Right kidney (tissue), 9 donors: ENCODE data around the gene DOCK4.
"Not testable (repeated sequence)": the region's sequence is repeated elsewhere in the genome, so short reads cannot be mapped to it uniquely, and the experiment has no call there.

Experiments used
- DNase-seq: peaks from one replicate; pipeline ENCODE4 v3.0.0-alpha.2; 2016
- long read RNA-seq, 8 donors: transcript quantifications; one replicate each; lab custom pipeline, GENCODE V29; 2026

Gene DOCK4, protein sequence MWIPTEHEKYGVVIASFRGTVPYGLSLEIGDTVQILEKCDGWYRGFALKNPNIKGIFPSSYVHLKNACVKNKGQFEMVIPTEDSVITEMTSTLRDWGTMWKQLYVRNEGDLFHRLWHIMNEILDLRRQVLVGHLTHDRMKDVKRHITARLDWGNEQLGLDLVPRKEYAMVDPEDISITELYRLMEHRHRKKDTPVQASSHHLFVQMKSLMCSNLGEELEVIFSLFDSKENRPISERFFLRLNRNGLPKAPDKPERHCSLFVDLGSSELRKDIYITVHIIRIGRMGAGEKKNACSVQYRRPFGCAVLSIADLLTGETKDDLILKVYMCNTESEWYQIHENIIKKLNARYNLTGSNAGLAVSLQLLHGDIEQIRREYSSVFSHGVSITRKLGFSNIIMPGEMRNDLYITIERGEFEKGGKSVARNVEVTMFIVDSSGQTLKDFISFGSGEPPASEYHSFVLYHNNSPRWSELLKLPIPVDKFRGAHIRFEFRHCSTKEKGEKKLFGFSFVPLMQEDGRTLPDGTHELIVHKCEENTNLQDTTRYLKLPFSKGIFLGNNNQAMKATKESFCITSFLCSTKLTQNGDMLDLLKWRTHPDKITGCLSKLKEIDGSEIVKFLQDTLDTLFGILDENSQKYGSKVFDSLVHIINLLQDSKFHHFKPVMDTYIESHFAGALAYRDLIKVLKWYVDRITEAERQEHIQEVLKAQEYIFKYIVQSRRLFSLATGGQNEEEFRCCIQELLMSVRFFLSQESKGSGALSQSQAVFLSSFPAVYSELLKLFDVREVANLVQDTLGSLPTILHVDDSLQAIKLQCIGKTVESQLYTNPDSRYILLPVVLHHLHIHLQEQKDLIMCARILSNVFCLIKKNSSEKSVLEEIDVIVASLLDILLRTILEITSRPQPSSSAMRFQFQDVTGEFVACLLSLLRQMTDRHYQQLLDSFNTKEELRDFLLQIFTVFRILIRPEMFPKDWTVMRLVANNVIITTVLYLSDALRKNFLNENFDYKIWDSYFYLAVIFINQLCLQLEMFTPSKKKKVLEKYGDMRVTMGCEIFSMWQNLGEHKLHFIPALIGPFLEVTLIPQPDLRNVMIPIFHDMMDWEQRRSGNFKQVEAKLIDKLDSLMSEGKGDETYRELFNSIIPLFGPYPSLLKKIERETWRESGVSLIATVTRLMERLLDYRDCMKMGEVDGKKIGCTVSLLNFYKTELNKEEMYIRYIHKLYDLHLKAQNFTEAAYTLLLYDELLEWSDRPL (N-terminal part only)
- long read RNA-seq, donor 1 = 0 reads
- long read RNA-seq, donor 2 = 0 reads
- long read RNA-seq, donor 3 = 0 reads
- long read RNA-seq, donor 4, partial matches to known transcripts = 0 of 1 reads
- long read RNA-seq, donor 4, other reads (novel, unspliced or antisense) = 0 of 1 reads
- long read RNA-seq, donor 5 = 0 reads
- long read RNA-seq, donor 6, partial matches to known transcripts = 0 of 1 reads
- long read RNA-seq, donor 6, other reads (novel, unspliced or antisense) = 0 of 1 reads
- long read RNA-seq, donor 7 = 0 reads
- long read RNA-seq, donor 8 = 0 reads

DNA sequence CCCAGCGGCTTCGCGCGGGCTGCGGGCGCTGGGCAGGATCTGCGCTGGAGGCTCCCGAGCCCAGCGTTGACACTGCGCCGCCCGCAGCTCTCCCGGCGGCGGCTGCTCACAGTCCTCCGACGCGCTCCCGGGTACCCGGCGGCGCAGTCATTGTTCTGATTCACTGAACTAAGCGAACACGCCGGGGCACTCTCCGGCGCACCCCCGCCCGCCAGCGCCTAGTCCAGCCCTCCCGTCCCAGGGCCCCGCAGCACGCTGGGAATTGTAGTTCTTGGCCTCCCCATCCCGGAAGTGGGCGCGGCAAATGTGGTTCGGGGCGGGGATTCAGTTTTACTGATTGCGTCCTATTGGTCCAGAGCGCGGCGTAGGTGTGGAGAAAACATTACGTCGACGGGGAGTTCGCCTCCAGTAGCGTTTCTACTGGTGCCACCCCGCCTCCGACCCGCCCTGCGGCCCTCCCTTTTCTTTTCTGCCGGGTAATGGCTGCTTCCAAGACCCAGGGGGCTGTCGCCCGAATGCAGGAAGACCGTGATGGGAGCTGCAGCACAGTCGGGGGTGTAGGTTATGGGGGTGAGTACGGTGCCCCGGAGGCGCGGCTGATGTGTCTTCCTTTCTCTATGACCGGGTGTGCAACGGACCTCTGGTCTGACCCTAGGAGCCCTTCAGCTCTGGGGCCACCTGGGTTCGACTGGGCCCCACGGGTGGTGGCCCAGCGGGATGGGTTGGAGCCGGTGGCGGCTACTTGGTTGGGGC lies at the start of gene DOCK4, which contains the start of gene ZNF277:
TSS of gene DOCK4 (minus strand) at position 162 of the 753 bp plus-strand sequence. CDS start 261 bp downstream, outside the sequence.
TSS of gene ZNF277 (plus strand) at position 458 of the 753 bp plus-strand sequence. CDS start at position 480, 22 bp downstream.
- peak; percentile 99 for DNase-seq

- no peak for DNase-seq
Measured at GRCh38 chr7:112255388-112255720, 49.2 kb upstream of the DOCK4 start.

DNA sequence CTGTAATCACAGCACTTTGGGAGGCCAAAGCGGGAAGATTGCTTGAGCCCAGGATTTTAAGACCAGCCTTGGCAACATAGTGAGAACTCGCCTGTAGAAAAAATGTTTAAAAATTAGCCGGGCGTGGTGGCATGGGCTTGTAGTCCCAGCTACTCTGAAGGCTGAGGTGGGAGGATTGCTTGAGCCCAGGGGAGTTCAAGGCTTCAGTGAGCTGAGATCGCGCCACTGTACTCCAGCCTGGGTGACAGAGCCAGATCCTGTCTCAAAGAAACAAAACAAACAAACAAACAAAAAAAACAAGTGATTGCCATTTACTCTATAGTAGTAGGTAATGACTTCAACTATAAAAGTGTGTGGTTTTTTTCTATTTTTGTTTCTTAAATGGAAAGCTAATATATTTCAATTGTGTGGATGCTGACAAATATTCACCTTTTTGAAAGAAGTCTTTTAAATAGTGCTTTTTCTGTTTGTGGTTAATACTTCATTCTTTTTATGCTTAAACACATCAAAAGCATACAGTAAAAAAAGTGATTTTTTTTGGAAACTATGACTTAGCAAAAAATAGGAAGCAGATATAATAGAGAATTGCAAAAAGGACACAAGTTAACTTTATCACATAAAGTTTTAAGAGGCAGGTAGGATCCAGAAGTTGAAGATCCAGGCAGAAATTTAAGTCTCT lies 48.6 kb upstream of the DOCK4 start:
- DNase-seq = no peak

GRCh38 chr7:112254156-112254555 lies 48.0 kb upstream of the DOCK4 start:
- DNase-seq = no peak

GRCh38 chr7:112252691-112253090 lies 46.5 kb upstream of the DOCK4 start:
- DNase-seq = no peak

GRCh38 chr7:112252141-112252540 lies 45.9 kb upstream of the DOCK4 start:
- no peak for DNase-seq

DNA sequence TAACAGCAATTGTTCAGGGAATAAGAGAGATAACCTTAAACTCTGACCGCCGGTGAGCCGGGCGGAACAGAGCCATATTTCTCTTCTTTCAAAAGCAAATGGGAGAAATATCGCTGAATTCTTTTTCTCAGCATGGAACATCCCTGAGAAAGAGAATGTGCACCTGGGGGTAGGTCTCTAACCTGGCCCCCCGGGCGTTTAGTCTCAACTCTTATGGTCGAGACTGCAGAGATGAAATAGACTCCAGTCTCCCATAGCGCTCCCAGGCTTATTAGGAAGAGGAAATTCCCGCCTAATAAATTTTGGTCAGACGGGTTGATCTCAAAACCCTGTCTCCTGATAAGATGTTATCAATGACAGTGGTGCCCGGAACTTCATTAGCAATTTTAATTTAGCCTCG lies 43.8 kb upstream of the DOCK4 start:
- not testable (repeated sequence) for DNase-seq

DNA sequence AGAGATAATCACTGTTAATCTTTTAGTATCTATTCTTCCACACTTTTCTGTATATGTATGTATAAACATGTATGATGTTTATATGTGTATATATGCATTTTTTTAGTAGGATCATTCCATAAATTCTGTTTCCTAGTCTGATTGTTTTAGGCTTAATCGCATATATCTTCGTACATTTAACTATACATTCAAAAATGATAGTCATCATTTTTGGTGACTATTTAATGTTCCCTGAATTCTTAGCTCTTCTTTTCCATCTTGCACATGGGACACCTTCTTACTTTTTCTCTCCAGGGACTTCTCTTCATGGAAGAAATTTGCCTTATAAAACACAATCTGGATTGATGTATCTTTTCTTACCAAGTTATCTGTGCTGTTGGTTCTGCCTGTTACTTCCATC lies 42.4 kb upstream of the DOCK4 start:
- DNase-seq = no peak

GRCh38 chr7:112238852-112239610 lies 32.8 kb upstream of the DOCK4 start:
- no peak for DNase-seq

GRCh38 chr7:112238330-112238729 lies 32.1 kb upstream of the DOCK4 start:
- DNase-seq = no peak

- DNase-seq = no peak
Measured at GRCh38 chr7:112236597-112236996, 30.4 kb upstream of the DOCK4 start.

- DNase-seq = no peak
Measured at GRCh38 chr7:112234147-112234546, 27.9 kb upstream of the DOCK4 start.

DNA sequence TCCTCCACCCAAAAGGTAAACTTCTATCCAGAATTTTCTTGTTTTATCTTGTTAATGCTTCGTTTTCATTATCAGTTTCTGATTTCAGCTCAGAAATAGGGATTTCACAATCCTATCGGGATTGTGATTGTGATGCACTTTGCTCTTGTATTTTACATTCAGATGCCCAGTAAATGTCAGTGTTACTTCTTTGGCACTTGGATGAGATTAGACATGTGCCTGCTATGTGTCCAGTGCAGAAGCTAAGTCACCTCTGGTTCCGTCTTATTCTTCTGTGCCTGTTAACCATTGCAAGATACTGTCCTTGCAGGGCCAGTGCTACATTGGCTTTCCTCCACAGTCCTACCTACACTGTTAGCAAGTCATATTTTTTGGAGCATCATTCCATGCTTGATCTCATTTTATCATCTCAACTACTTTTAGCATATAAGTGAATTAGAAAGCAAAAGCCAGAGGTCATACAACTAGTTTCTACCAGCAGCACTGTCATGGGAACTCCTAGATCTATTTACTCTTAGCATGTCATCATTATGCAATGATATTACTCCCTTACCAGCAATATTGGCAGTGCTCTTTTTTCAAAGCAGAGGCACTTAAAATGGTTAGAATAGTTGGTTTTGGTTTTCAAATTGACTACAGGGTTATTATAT lies 27.0 kb upstream of the DOCK4 start:
- no peak for DNase-seq

GRCh38 chr7:112232212-112232978 lies 26.2 kb upstream of the DOCK4 start:
- DNase-seq = no peak

GRCh38 chr7:112228632-112229031 lies 22.4 kb upstream of the DOCK4 start:
- DNase-seq = no peak

DNA sequence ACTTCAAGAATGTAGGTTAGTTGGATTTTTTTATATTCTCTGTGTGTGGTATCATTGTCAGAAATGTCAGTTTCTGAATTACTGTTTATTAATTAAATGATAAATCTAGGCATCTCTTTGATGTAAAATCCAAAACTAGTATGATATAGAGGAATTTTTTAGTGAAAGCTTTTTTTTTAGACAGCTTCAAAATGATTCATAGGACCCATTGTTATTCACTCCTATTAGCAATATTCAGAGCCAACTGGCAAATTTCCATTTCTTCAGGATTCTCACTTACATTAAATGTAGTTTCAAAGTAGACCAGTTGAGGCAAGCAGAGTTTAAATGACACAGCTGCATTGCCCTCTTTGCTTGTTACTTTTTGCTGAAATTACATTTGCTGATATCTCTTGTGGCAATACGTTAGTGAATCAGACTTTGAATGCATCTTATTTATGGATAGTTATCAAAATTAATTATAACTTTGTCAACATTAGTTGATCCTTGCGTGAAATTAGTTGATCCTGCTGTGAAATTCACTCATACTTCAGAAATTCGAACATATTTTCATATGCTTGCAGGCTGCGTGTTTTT lies 20.6 kb upstream of the DOCK4 start:
- DNase-seq = no peak

GRCh38 chr7:112225006-112225405 lies 18.8 kb upstream of the DOCK4 start:
- no peak for DNase-seq

GRCh38 chr7:112224186-112224585 lies 18.0 kb upstream of the DOCK4 start:
- no peak for DNase-seq
